ENCODE measurements around the gene AUTS2.

DNA sequence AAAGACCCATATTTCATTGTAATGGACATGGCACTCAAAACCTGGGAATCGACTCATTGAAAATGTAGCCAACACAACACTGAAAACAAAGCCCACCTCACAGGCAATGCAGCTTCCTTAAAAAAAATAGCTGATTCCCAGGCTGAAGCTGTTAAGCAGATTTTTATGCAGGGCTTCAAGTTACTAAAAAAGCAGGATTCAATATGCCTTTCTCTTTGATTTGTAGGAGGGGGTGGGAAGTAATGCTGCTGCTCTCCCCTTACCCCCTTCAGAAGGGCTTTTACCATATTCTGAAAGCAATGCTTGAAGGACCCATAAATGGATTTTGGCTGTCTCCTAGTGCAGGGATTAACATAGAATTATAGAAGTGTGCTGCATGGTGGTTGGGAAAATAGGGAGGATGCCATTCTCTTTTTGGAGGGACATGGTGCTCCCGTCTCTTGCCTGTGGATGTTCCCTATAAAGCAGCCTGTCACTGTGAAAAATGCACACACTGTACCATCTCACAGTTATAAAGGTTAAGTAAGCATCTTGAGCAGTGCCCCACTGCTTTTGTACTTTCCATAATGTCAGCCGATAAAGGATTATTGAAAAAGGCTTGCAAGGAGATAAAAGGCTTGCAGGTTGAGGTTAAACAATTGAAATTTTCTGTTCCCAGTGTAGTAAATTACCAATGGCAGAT is 262.8 kb downstream of the AUTS2 start:
- TF ChIP-seq, protein P1, sequence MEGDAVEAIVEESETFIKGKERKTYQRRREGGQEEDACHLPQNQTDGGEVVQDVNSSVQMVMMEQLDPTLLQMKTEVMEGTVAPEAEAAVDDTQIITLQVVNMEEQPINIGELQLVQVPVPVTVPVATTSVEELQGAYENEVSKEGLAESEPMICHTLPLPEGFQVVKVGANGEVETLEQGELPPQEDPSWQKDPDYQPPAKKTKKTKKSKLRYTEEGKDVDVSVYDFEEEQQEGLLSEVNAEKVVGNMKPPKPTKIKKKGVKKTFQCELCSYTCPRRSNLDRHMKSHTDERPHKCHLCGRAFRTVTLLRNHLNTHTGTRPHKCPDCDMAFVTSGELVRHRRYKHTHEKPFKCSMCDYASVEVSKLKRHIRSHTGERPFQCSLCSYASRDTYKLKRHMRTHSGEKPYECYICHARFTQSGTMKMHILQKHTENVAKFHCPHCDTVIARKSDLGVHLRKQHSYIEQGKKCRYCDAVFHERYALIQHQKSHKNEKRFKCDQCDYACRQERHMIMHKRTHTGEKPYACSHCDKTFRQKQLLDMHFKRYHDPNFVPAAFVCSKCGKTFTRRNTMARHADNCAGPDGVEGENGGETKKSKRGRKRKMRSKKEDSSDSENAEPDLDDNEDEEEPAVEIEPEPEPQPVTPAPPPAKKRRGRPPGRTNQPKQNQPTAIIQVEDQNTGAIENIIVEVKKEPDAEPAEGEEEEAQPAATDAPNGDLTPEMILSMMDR (IDR thresholded peaks at IDR 0.05), result no peak
- no peak for TF ChIP-seq POLR2AphosphoS5 (IDR thresholded peaks at IDR 0.05)

Data from breast epithelium (tissue), 3 donors.